ENCODE measurements around the gene WDR37.

WDR37 gene

GRCh38 chr10:1162481-1163203 is 106.5 kb downstream of the WDR37 start:
- DNase-seq (ENCODE audit: insufficient read length, low spot score) (no peak), FAIRE-seq (no peak)
- TF ChIP-seq PAX5 (IDR thresholded peaks at IDR 0.05; ENCODE audit: insufficient read depth, low read length, severe bottlenecking) = no peak
- TF ChIP-seq POU2F2 (IDR thresholded peaks at IDR 0.05; ENCODE audit: low read depth, low read length) = no peak
- TF ChIP-seq SPI1 (IDR thresholded peaks at IDR 0.05; ENCODE audit: low read depth, low read length) = no peak
- no peak for TF ChIP-seq POLR2AphosphoS5 (IDR thresholded peaks at IDR 0.05; ENCODE audit: low read depth, low read length)
- TF ChIP-seq POLR2A (IDR thresholded peaks at IDR 0.05; ENCODE audit: low read depth, low read length) = no peak
- TF ChIP-seq TAF1 (IDR thresholded peaks at IDR 0.05; ENCODE audit: low read depth, low read length) = no peak

- no peak for TF ChIP-seq POLR2AphosphoS5 (IDR thresholded peaks at IDR 0.05; ENCODE audit: low read depth, low read length)
- no peak for TF ChIP-seq PAX5 (IDR thresholded peaks at IDR 0.05; ENCODE audit: insufficient read depth, low read length, severe bottlenecking)
- no peak for TF ChIP-seq POLR2A (IDR thresholded peaks at IDR 0.05; ENCODE audit: low read depth, low read length)
- TF ChIP-seq TAF1 (IDR thresholded peaks at IDR 0.05; ENCODE audit: low read depth, low read length) = no peak
- no peak for TF ChIP-seq SPI1 (IDR thresholded peaks at IDR 0.05; ENCODE audit: low read depth, low read length)
- FAIRE-seq = no peak
- no peak for DNase-seq (ENCODE audit: insufficient read length, low spot score)
Observed at GRCh38 chr10:1163204-1163660, 107.0 kb downstream of the WDR37 start.

GRCh38 chr10:1163831-1164230 is 107.6 kb downstream of the WDR37 start:
- TF ChIP-seq POLR2AphosphoS5 (IDR thresholded peaks at IDR 0.05; ENCODE audit: low read depth, low read length) (no peak), SPI1 (IDR thresholded peaks at IDR 0.05; ENCODE audit: low read depth, low read length) (no peak), POU2F2 (IDR thresholded peaks at IDR 0.05; ENCODE audit: low read depth, low read length) (no peak), PAX5 (IDR thresholded peaks at IDR 0.05; ENCODE audit: insufficient read depth, low read length, severe bottlenecking) (no peak), POLR2A (IDR thresholded peaks at IDR 0.05; ENCODE audit: low read depth, low read length) (no peak), TAF1 (IDR thresholded peaks at IDR 0.05; ENCODE audit: low read depth, low read length) (no peak)
- DNase-seq (ENCODE audit: insufficient read length, low spot score) (no peak), FAIRE-seq (no peak)

- TF ChIP-seq SPI1 (IDR thresholded peaks at IDR 0.05; ENCODE audit: low read depth, low read length) = no peak
- no peak for TF ChIP-seq TAF1 (IDR thresholded peaks at IDR 0.05; ENCODE audit: low read depth, low read length)
- TF ChIP-seq POU2F2 (IDR thresholded peaks at IDR 0.05; ENCODE audit: low read depth, low read length) = no peak
- no peak for TF ChIP-seq POLR2A (IDR thresholded peaks at IDR 0.05; ENCODE audit: low read depth, low read length)
- no peak for TF ChIP-seq PAX5 (IDR thresholded peaks at IDR 0.05; ENCODE audit: insufficient read depth, low read length, severe bottlenecking)
- TF ChIP-seq POLR2AphosphoS5 (IDR thresholded peaks at IDR 0.05; ENCODE audit: low read depth, low read length) = no peak
- FAIRE-seq (no peak), DNase-seq (ENCODE audit: insufficient read length, low spot score) (no peak)
Observed at GRCh38 chr10:1166101-1166827, 110.1 kb downstream of the WDR37 start.

- DNase-seq (ENCODE audit: insufficient read length, low spot score) = no peak
- TF ChIP-seq TAF1 (IDR thresholded peaks at IDR 0.05; ENCODE audit: low read depth, low read length) (no peak), POU2F2 (IDR thresholded peaks at IDR 0.05; ENCODE audit: low read depth, low read length) (no peak), PAX5 (IDR thresholded peaks at IDR 0.05; ENCODE audit: insufficient read depth, low read length, severe bottlenecking) (no peak), POLR2A (IDR thresholded peaks at IDR 0.05; ENCODE audit: low read depth, low read length) (no peak), SPI1 (IDR thresholded peaks at IDR 0.05; ENCODE audit: low read depth, low read length) (no peak), POLR2AphosphoS5 (IDR thresholded peaks at IDR 0.05; ENCODE audit: low read depth, low read length) (no peak)
- FAIRE-seq = no peak
Observed at GRCh38 chr10:1166828-1167275, 110.7 kb downstream of the WDR37 start.

GRCh38 chr10:1168763-1169162 is 112.6 kb downstream of the WDR37 start:
- FAIRE-seq (no peak), DNase-seq (ENCODE audit: insufficient read length, low spot score) (no peak)
- TF ChIP-seq TAF1 (IDR thresholded peaks at IDR 0.05; ENCODE audit: low read depth, low read length) (no peak), SPI1 (IDR thresholded peaks at IDR 0.05; ENCODE audit: low read depth, low read length) (no peak), POLR2A (IDR thresholded peaks at IDR 0.05; ENCODE audit: low read depth, low read length) (no peak), POLR2AphosphoS5 (IDR thresholded peaks at IDR 0.05; ENCODE audit: low read depth, low read length) (no peak), PAX5 (IDR thresholded peaks at IDR 0.05; ENCODE audit: insufficient read depth, low read length, severe bottlenecking) (no peak), POU2F2 (IDR thresholded peaks at IDR 0.05; ENCODE audit: low read depth, low read length) (no peak)

- FAIRE-seq (no peak), DNase-seq (ENCODE audit: insufficient read length, low spot score) (no peak)
- TF ChIP-seq PAX5 (IDR thresholded peaks at IDR 0.05; ENCODE audit: insufficient read depth, low read length, severe bottlenecking) (no peak), POLR2A (IDR thresholded peaks at IDR 0.05; ENCODE audit: low read depth, low read length) (no peak), TAF1 (IDR thresholded peaks at IDR 0.05; ENCODE audit: low read depth, low read length) (no peak), POLR2AphosphoS5 (IDR thresholded peaks at IDR 0.05; ENCODE audit: low read depth, low read length) (no peak), SPI1 (IDR thresholded peaks at IDR 0.05; ENCODE audit: low read depth, low read length) (no peak), POU2F2 (IDR thresholded peaks at IDR 0.05; ENCODE audit: low read depth, low read length) (no peak)
Observed at GRCh38 chr10:1169186-1169885, 113.2 kb downstream of the WDR37 start.

GRCh38 chr10:1169981-1170866 is 114.0 kb downstream of the WDR37 start:
- FAIRE-seq (no peak), DNase-seq (ENCODE audit: insufficient read length, low spot score) (no peak)
- TF ChIP-seq POLR2A (IDR thresholded peaks at IDR 0.05; ENCODE audit: low read depth, low read length) (no peak), POU2F2 (IDR thresholded peaks at IDR 0.05; ENCODE audit: low read depth, low read length) (no peak), PAX5 (IDR thresholded peaks at IDR 0.05; ENCODE audit: insufficient read depth, low read length, severe bottlenecking) (no peak), TAF1 (IDR thresholded peaks at IDR 0.05; ENCODE audit: low read depth, low read length) (no peak), POLR2AphosphoS5 (IDR thresholded peaks at IDR 0.05; ENCODE audit: low read depth, low read length) (no peak), SPI1 (IDR thresholded peaks at IDR 0.05; ENCODE audit: low read depth, low read length) (no peak)
